HG03558 (cell line): ENCODE data around the gene TRIM48.
"Not testable (repeated sequence)": the region's sequence is repeated elsewhere in the genome, so short reads cannot be mapped to it uniquely, and the experiment has no call there.

Source experiments
- ATAC-seq: cut with Tn5 transposase; IDR thresholded peaks from one replicate; pipeline ENCODE4 v1.9.1; 2021; ENCODE audit warnings: moderate number of reproducible peaks; ENCODE audit not compliant: unreplicated experiment; ENCODE audit errors: extremely low read depth

TRIM48 gene, protein sequence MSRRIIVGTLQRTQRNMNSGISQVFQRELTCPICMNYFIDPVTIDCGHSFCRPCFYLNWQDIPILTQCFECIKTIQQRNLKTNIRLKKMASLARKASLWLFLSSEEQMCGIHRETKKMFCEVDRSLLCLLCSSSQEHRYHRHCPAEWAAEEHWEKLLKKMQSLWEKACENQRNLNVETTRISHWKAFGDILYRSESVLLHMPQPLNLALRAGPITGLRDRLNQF

DNA sequence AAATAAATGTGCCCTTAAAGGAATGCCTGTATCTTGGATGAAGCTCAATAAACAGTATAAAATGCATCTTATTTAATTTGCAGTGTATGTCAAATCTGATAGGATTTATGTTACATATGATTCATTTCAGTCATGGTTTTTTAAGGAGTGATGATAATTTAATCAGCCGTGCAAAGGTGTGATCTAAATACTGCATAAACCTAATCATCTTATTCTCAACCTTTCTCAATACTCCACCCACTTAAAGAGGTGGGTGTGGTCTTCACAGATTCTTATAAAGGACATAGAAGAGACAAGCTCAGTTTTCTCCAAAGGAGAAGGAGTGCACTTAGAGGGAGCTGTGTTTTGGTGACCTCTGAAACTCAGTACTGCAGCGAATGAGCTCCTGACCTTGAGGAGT is at the start of gene TRIM48:
Gene TRIM48, plus strand, starts transcription at position 301 of the 400 bp plus-strand sequence. CDS start 113 bp downstream, outside the sequence.
- not testable (repeated sequence) for ATAC-seq

DNA sequence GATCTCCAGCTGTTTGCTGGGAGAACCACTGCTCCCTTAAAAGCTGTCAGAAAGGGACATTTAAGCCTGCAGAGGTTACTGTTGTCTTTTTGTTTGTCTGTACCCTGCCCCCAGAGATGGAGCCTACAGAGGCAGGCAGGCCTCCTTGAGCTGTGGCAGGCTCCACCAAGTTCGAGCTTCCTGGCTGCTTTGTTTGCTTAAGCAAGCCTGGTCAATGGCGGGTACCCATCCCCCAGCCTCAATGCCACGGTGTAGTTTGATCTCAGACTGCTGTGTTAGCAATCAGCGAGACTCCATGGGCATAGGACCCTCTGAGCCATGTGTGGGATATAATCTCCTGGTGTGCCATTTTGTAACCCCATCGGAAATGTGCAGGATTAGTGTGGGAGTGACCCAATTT is 23.6 kb upstream of the TRIM48 start:
- ATAC-seq = not testable (repeated sequence)

DNA sequence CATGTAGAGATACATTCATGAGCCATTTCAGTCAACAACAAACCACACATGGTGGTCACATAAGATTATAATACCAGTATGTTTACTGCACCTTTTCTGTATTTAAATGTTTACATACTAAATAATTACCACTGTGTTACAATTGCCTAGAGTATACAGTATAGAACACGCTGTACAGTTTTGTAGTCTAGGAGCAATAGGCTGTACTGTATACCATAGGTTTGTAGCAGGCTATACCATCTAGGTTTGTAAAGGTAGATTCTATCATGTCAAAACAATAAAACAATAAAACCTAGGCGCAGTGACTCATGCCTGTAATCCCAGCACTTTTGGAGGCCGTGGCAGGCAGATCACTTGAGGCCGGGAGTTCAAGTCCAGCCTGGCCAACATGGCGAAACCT is 1.1 kb downstream of the TRIM48 start:
- ATAC-seq = no peak
